GM12892 (cell line): ENCODE data around the gene ACSM6.

ENCODE experiments used
- POLR2AphosphoS5 ChIP-seq: IDR thresholded peaks from 2 replicates; pipeline ENCODE4 v1.6.1; 2011; ENCODE audit warnings: low read depth, low read length, control low read depth
- TAF1 ChIP-seq: IDR thresholded peaks from 2 replicates; pipeline ENCODE4 v1.6.1; 2011; ENCODE audit warnings: low read depth, mild to moderate bottlenecking, control low read depth, low read length, borderline replicate concordance

DNA sequence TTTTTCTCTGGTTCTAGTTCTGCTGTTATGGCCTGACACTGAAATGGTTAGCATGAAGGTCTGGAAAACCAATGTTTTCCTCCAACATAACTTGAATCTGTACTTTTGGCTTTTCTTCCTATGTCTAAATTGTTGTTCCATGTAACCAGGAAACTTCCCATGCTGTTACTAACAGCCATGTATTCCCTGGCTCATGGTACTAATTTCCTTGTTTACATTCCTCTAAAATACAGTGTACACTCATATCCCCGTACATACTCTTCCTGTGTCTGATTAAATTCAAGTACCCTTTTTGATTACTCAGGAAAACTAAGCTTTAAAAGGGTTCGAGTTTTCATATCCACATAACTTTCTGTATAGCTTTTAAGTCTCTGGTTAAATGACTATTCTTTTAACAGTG lies 12.3 kb upstream of the ACSM6 start:
- no peak for TF ChIP-seq POLR2AphosphoS5
- no peak for TF ChIP-seq TAF1
